H1 (cell line): ENCODE data around the gene CCAR1. TPM values are rescaled to one million over a fixed set of nuclear protein-coding genes. Genes with fewer than 3 reads are reported as not detected.

Source experiments
- ATF3 ChIP-seq: IDR thresholded peaks from 2 replicates; pipeline ENCODE4 v1.6.1; 2011; ENCODE audit warnings: low read depth, mild to moderate bottlenecking, low read length; ENCODE audit not compliant: insufficient read depth
- CHD1 ChIP-seq: IDR thresholded peaks from 2 replicates; pipeline ENCODE4 v1.6.1; 2012; ENCODE audit warnings: low read depth, low read length, improper control_type of control experiment
- EGR1 ChIP-seq: IDR thresholded peaks from 2 replicates; pipeline ENCODE4 v1.6.1; 2011; ENCODE audit warnings: low read depth, low read length, borderline replicate concordance
- POU5F1 ChIP-seq: IDR thresholded peaks from 2 replicates; pipeline ENCODE4 v1.6.1; 2011; ENCODE audit warnings: low read depth, mild to moderate bottlenecking, low read length, moderate library complexity
- RFX5 ChIP-seq: IDR thresholded peaks from 2 replicates; pipeline ENCODE4 v1.6.1; 2011; ENCODE audit warnings: low read depth, low read length, improper control_type of control experiment, borderline replicate concordance
- SIN3A ChIP-seq, 2 experiments: IDR thresholded peaks in 1 of 2; conservative IDR thresholded peaks in 1 of 2; 2 replicates each; pipeline ENCODE4 v1.6.1; 2011 to 2012; ENCODE audit warnings: low read length in 2 of 2, improper control_type of control experiment in 1 of 2, low read depth in 1 of 2, mild to moderate bottlenecking in 1 of 2
- SRF ChIP-seq: IDR thresholded peaks from 2 replicates; pipeline ENCODE4 v1.6.1; 2011; ENCODE audit warnings: mild to moderate bottlenecking, low read depth, low read length, moderate library complexity
- polyA plus RNA-seq, 7 experiments: library from polyadenylated mRNA; depleted of rRNA in 3 of 7; stranded (reverse) in 5 of 7; unstranded in 2 of 7; fragments of >200 nt in 5 of 7; fragments of 200-250 nt in 2 of 7; gene quantifications; 1 replicate in 5 of 7; 2 replicates in 1 of 7; 4 replicates in 1 of 7; pipeline versions ENCODE4 v1.2.1 to v1.2.3, GENCODE V29; 2011 to 2013; ENCODE audit warnings: missing spikeins in 2 of 7, mixed read lengths in 2 of 7
- total RNA-seq: library from RNA; stranded (reverse); fragmentation: NEBNext Ultra II Directional; extraction: Animal tissue kit (Norgen Biotek cat#: 25700); gene quantifications from 2 replicates; pipeline ENCODE4 v1.2.1, GENCODE V29; 2021

CCAR1 gene
- total and polyA plus RNA-seq, 2 of the 8 experiments (the other 6 are each of a cell fraction or from before 2014, with no cell fraction given): 91.6 to 111 TPM

- no peak for TF ChIP-seq POU5F1
- no peak for TF ChIP-seq SRF
- no peak for TF ChIP-seq SIN3A (conservative IDR thresholded peaks at IDR 0.05 in 1 of 2, IDR thresholded peaks at IDR 0.05 in 1 of 2; ENCODE audit: low read depth in 1 of 2, low read length in 2 of 2)
- no peak for TF ChIP-seq ATF3
- no peak for TF ChIP-seq CHD1
- no peak for TF ChIP-seq RFX5
- TF ChIP-seq EGR1: no peak
Observed at GRCh38 chr10:68828833-68829232, 107.8 kb downstream of the CCAR1 start (continued).
